Measurements from ENCODE around the gene CCDC71L. TPM values are rescaled to one million over a fixed set of nuclear protein-coding genes. Genes with fewer than 3 reads are reported as not detected.

CCDC71L gene
- total and polyA plus RNA-seq, 7 donors: 2.8 to 12.4 (median 5.1) TPM

DNA sequence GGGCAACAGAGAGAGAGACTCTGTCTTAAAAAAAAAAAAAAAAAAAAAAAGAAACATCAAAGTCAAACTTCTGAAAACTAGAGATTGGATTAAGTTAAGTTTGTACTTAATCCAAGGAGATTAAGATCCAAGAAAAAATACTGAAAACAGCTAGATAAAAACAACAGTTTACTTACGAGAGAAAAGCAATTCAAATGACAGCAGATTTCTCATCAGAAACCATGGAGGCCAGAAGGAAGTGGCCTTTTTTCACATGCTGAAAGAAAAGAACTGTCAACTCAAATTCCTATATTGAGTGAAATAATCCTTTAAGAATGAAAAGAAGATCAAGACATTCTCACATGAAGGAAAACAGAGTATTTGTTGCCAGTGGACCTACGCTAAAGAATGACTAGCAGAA, 5.4 kb upstream of the CCDC71L start:
- Histone ChIP-seq H3K9me3 (no peaks in the 10 kb centered on the region), H3K27ac (no peak overlapping the region), H3K27me3 (ENCODE audit: insufficient read depth in 3 of 3, low read length in 2 of 3) (no peaks in the 10 kb centered on the region), H3K4me3 (no peak overlapping the region), H3K36me3 (ENCODE audit: insufficient read depth in 1 of 2, low read depth in 1 of 2) (no peaks in the 10 kb centered on the region), H3K4me1 (no peaks in the 10 kb centered on the region)
- intact Hi-C loops (cut with DNase I): loop anchor here in 1 of 2 donors (10.0 kb wide), 1 partner anchor 492 kb away; no protein-coding TSS in a partner anchor
- TF ChIP-seq, protein P1, sequence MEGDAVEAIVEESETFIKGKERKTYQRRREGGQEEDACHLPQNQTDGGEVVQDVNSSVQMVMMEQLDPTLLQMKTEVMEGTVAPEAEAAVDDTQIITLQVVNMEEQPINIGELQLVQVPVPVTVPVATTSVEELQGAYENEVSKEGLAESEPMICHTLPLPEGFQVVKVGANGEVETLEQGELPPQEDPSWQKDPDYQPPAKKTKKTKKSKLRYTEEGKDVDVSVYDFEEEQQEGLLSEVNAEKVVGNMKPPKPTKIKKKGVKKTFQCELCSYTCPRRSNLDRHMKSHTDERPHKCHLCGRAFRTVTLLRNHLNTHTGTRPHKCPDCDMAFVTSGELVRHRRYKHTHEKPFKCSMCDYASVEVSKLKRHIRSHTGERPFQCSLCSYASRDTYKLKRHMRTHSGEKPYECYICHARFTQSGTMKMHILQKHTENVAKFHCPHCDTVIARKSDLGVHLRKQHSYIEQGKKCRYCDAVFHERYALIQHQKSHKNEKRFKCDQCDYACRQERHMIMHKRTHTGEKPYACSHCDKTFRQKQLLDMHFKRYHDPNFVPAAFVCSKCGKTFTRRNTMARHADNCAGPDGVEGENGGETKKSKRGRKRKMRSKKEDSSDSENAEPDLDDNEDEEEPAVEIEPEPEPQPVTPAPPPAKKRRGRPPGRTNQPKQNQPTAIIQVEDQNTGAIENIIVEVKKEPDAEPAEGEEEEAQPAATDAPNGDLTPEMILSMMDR (IDR thresholded peaks at IDR 0.05): no peak
- ATAC-seq: no peak
- WGBS, 3 donors: 85 to 87% (median 86%) methylated on average over 2 of the region's 2 CpGs
- no peak for DNase-seq

DNA sequence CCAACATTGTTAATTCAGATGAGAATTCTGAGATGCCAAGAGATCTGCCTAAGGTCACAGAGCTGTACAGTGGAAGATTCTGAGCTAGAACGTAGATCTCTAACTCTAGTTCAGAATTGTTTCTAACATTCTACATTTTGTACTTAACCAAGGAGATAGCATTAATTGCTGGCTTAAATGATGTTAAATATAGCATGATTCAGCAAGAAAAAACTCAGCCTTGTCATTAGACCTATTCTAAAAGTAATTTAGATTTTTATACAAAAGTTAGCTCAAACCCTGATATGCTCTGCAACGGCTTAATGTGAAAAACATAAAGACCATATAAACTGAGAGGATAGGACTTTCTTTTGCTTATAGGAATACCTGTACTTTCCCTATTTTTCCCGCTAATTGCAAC, 3.4 kb upstream of the CCDC71L start:
- H3K36me3 ChIP-seq (ENCODE audit: insufficient read depth in 1 of 2, low read depth in 1 of 2): no peaks in the 10 kb centered on the region
- no peak for ATAC-seq
- no peaks in the 10 kb centered on the region for H3K4me1 ChIP-seq
- intact Hi-C loops (cut with DNase I): loop anchor here in 1 of 2 donors (5.0 to 10.0 kb wide), 2 partner anchors 68 to 490 kb away; no protein-coding TSS in a partner anchor
- DNase-seq: no peak
- no peak overlapping the region for H3K4me3 ChIP-seq
- H3K27me3 ChIP-seq (ENCODE audit: insufficient read depth in 3 of 3, low read length in 2 of 3): no peaks in the 10 kb centered on the region
- no peaks in the 10 kb centered on the region for H3K9me3 ChIP-seq
- no peak overlapping the region for H3K27ac ChIP-seq
- 68 to 79% (median 77%) methylated on average over 3 of the region's 3 CpGs for WGBS, 3 donors
- TF ChIP-seq, protein P1 (IDR thresholded peaks at IDR 0.05): no peak

DNA sequence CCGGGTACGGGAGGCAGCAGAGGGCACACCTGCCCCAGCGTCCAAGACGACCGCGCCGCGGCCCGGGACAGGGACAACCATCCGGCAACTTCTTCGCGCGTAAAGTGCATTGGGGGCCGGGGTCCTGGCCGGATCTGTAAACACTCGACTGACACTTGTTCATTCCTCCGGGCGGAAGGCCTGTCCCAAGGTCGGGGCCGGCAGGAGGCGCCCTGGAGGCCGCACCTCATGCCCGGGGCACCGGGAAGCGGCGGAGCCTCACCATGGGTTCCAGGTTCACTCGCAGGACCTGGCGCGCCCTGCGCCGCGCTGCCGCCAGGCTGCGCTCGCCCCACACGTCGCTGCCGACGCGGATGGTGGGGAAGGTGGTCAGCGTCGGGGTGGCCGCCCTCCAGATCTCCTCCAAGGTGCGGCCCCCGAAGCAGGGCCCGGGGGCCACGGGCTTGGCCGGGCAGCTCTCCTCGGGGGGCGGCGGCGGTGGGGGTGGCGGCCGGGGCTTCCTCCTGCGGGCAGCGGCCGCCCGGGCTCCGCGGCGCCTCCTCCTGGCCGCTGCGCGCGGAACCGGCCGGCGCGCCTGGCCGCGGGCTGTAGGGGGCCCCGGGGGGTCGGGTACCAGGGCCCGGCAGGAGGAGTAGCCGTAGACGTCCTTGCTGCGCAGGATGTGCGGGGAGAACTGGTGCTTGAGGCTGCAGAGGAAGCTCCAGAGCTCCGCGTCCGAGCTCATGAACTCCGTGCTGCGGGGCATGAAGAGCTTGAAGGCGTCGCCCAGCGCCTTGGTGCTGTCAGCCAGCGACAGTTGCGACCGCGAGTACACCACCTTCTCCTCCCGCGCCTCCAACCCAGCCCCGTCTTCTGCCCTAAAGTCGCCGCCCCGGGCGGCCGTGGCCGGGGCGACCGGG, 746 bp downstream of the CCDC71L start:
- H3K4me3 ChIP-seq: peak overlapping the region; percentile 87
- TF ChIP-seq, protein P1 (IDR thresholded peaks at IDR 0.05): peak; percentile 67
- WGBS, 3 donors: 0 to 1% (median 0%) methylated on average over 69 to 101 of the region's 101 CpGs
- DNase-seq (peak; percentile 78 to 88), ATAC-seq (peak; percentile 67 to 75 (median 72))
- intact Hi-C loops (cut with DNase I): loop anchor here in 1 of 2 donors (5.0 to 10.0 kb wide), 3 partner anchors 72 to 485 kb away; no protein-coding TSS in a partner anchor
- H3K4me1 ChIP-seq: peaks cover 2% of the 10 kb centered on the region
- H3K9me3 ChIP-seq: no peaks in the 10 kb centered on the region
- no peaks in the 10 kb centered on the region for H3K36me3 ChIP-seq (ENCODE audit: insufficient read depth in 1 of 2, low read depth in 1 of 2)
- peak overlapping the region; percentile 82 for H3K27ac ChIP-seq
- no peaks in the 10 kb centered on the region for H3K27me3 ChIP-seq (ENCODE audit: insufficient read depth in 3 of 3, low read length in 2 of 3)

DNA sequence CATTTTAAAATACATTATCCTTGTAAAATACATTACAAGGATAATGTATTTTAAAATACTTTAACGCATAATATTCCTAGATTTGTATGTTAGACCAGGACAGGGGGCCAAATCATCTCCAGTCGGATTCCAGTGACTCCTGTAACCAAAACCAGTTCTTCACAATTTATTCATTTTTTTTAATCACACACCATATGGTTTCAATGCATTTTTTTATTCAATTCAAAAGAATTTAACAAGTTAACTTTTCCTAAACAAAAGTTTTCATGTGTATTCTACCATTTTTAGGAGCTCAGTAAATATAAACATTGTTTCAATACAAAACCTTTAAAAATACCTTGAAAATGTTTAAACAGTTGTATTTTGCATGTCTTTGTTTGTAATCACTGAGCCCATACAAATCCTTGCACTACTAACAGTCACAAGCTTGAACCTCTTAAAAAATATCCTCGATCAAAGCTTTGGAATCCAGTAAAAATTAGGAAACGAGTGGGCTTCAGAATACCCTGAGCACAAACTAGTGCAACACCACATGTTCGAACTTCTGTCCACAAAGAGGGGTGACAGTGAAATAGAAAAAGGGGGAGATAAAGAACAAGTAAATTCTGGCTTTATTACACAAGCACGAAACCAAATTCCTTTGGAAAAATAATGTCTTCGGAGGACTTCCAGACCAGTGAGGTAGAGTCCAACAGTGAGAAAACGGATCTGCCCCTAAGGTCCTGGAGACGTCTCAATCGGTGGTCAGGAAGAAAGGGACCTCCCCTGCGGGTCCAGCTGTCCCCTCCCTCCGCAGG, 1.6 kb downstream of the CCDC71L start:
- ATAC-seq (no peak), DNase-seq (no peak)
- Histone ChIP-seq H3K4me3 (peak overlapping the region; percentile 87), H3K36me3 (ENCODE audit: insufficient read depth in 1 of 2, low read depth in 1 of 2) (no peaks in the 10 kb centered on the region), H3K27ac (peak overlapping the region; percentile 82), H3K27me3 (ENCODE audit: insufficient read depth in 3 of 3, low read length in 2 of 3) (no peaks in the 10 kb centered on the region), H3K9me3 (no peaks in the 10 kb centered on the region), H3K4me1 (peaks cover 2% of the 10 kb centered on the region)
- TF ChIP-seq, protein P1 (IDR thresholded peaks at IDR 0.05): no peak
- WGBS, 3 donors: 19 to 21% (median 20%) methylated on average over 12 of the region's 12 CpGs
- intact Hi-C loops (cut with DNase I): loop anchor here in 1 of 2 donors (5.0 kb wide), 1 partner anchor 117 kb away; no protein-coding TSS in a partner anchor
